Activated CD4-positive, alpha-beta memory T cell treated with anti-CD3 and anti-CD28 coated beads, Interleukin-2, amount 10 ng/mL, durations not matched to agents 7 days and 5 days (primary cell): ENCODE results near the gene S100A13. TPM values are rescaled to one million over a fixed set of nuclear protein-coding genes. Genes with fewer than 3 reads are reported as not detected.
A peak's percentile ranks its signal among the peaks of the same experiment; 100 is the strongest.

Experiments used
- CTCF ChIA-PET: fragments of 350-600 bp; sonication (Branson Sonifier 250); formaldehyde crosslinking; loops from one replicate; lab custom pipeline; 2021; ENCODE audit warnings: antibody characterized with exemption, inconsistent platforms; lab: Charles Lee
- POLR2A ChIA-PET: fragments of 350-600 bp; sonication (Branson Sonifier 250); formaldehyde crosslinking; loops from one replicate; lab custom pipeline; 2021; ENCODE audit warnings: antibody characterized with exemption; lab: Charles Lee
- DNase-seq: peaks from one replicate; pipeline ENCODE4 v3.0.0-alpha.2; 2020
- H3K27ac Mint-ChIP-seq: one replicate; pipeline ENCODE4 v1.8.0; 2021; ENCODE audit warnings: mild to moderate bottlenecking, mixed read lengths
- H3K27me3 Mint-ChIP-seq: one replicate; pipeline ENCODE4 v1.8.0; 2021; ENCODE audit warnings: mixed read lengths
- H3K36me3 Mint-ChIP-seq: one replicate; pipeline ENCODE4 v1.8.0; 2021; ENCODE audit warnings: low read depth, mixed read lengths
- H3K4me1 Mint-ChIP-seq: one replicate; pipeline ENCODE4 v1.8.0; 2021; ENCODE audit warnings: mixed read lengths
- H3K4me3 Mint-ChIP-seq: one replicate; pipeline ENCODE4 v1.8.0; 2021; ENCODE audit warnings: mild to moderate bottlenecking, mixed read lengths
- H3K9me3 Mint-ChIP-seq: one replicate; pipeline ENCODE4 v1.8.0; 2021; ENCODE audit warnings: mixed read lengths
- total RNA-seq, 2 experiments: library from RNA; stranded (reverse); gene quantifications; one replicate each; pipeline ENCODE4 v1.2.3, GENCODE V29; 2021

S100A13 gene
- total RNA-seq, 2 experiments from 2014 or later: 6.1 TPM

- POLR2A ChIA-PET: interaction anchor here (1.3 kb wide), 1 partner anchor 14 kb away, joined by 5 read pairs; no protein-coding TSS in a partner anchor
- CTCF ChIA-PET: interaction anchor here (1.1 to 7.1 kb wide), 14 partner anchors 8 to 524 kb away, joined by 4 to 104 read pairs (median 6); partner anchors contain the start of genes S100A1, S100A13 and S100A5
Measured at GRCh38 chr1:153619171-153619570, 8.1 kb downstream of the S100A13 start.

GRCh38 chr1:153617663-153618062 lies 9.6 kb downstream of the S100A13 start:
- DNase-seq: peak; percentile 75
- Mint-ChIP-seq H3K4me3 (no peak overlapping the region), H3K9me3 (no peaks in the 10 kb centered on the region), H3K36me3 (no peaks in the 10 kb centered on the region), H3K27ac (no peak overlapping the region), H3K27me3 (no peaks in the 10 kb centered on the region), H3K4me1 (peaks cover 4% of the 10 kb centered on the region)
- ChIA-PET POLR2A (interaction anchor here (0.7 to 4.0 kb wide), 4 partner anchors 16 to 82 kb away, joined by 3 to 14 read pairs (median 4); partner anchors contain the start of gene S100A6), CTCF (interaction anchor here (0.8 to 7.1 kb wide), 20 partner anchors 9 to 116 kb away, joined by 3 to 104 read pairs (median 6); partner anchors contain the start of genes CHTOP, S100A1, S100A13 and S100A4)

More at GRCh38 chr1:153619171-153619570, 8.1 kb downstream of the S100A13 start:
- H3K27me3 Mint-ChIP-seq: no peaks in the 10 kb centered on the region
- H3K9me3 Mint-ChIP-seq: no peaks in the 10 kb centered on the region
- peaks cover 4% of the 10 kb centered on the region for H3K4me1 Mint-ChIP-seq
- H3K36me3 Mint-ChIP-seq: no peaks in the 10 kb centered on the region
- H3K27ac Mint-ChIP-seq: no peak overlapping the region
- no peak overlapping the region for H3K4me3 Mint-ChIP-seq
- no peak for DNase-seq

- H3K27me3 Mint-ChIP-seq: no peaks in the 10 kb centered on the region
- ChIA-PET POLR2A (interaction anchor here (0.9 to 4.0 kb wide), 3 partner anchors 50 to 107 kb away, joined by 4 to 14 read pairs (median 4); partner anchors contain the start of gene S100A6), CTCF (interaction anchor here (1.0 to 7.1 kb wide), 12 partner anchors 10 to 108 kb away, joined by 3 to 104 read pairs (median 14); partner anchors contain the start of genes CHTOP, S100A1, S100A13 and S100A4)
- H3K4me3 Mint-ChIP-seq: no peak overlapping the region
- no peak overlapping the region for H3K27ac Mint-ChIP-seq
- H3K36me3 Mint-ChIP-seq: no peaks in the 10 kb centered on the region
- peaks cover 4% of the 10 kb centered on the region for H3K4me1 Mint-ChIP-seq
- no peak for DNase-seq
- H3K9me3 Mint-ChIP-seq: no peaks in the 10 kb centered on the region
Measured at GRCh38 chr1:153616917-153617311, 10.4 kb downstream of the S100A13 start.

GRCh38 chr1:153616144-153616916 lies 11.0 kb downstream of the S100A13 start, which contains the start of gene S100A14:
Gene S100A14, minus strand, starts transcription at chr1:153616325. Its CDS starts 467 bp downstream, at chr1:153615858.
- Mint-ChIP-seq H3K36me3 (no peaks in the 10 kb centered on the region), H3K27ac (no peak within 1 kb of the TSS), H3K27me3 (no peaks in the 10 kb centered on the region), H3K4me1 (peaks cover 4% of the 10 kb centered on the region), H3K4me3 (no peak within 1 kb of the TSS), H3K9me3 (no peaks in the 10 kb centered on the region)
- ChIA-PET POLR2A (interaction anchor here (0.9 to 4.0 kb wide), 3 partner anchors 17 to 106 kb away, joined by 3 to 14 read pairs (median 4); partner anchors contain the start of genes CHTOP and S100A6), CTCF (interaction anchor here (1.1 to 7.1 kb wide), 12 partner anchors 9 to 263 kb away, joined by 3 to 104 read pairs (median 6); partner anchors contain the start of genes S100A13, S100A4 and S100A5)
- DNase-seq: no peak

- no peaks in the 10 kb centered on the region for H3K27me3 Mint-ChIP-seq
- CTCF ChIA-PET: interaction anchor here (0.6 to 7.1 kb wide), 11 partner anchors 11 to 262 kb away, joined by 3 to 104 read pairs (median 5); partner anchors contain the start of genes S100A13 and S100A5
- POLR2A ChIA-PET: interaction anchor here (1.1 to 4.0 kb wide), 3 partner anchors 80 to 105 kb away, joined by 4 to 14 read pairs (median 4); partner anchors contain the start of gene S100A6
- H3K36me3 Mint-ChIP-seq: no peaks in the 10 kb centered on the region
- H3K27ac Mint-ChIP-seq: no peak overlapping the region
- H3K4me3 Mint-ChIP-seq: no peak overlapping the region
- DNase-seq: no peak
- peaks cover 4% of the 10 kb centered on the region for H3K4me1 Mint-ChIP-seq
- no peaks in the 10 kb centered on the region for H3K9me3 Mint-ChIP-seq
Measured at GRCh38 chr1:153615406-153615805, 11.9 kb downstream of the S100A13 start.

- H3K36me3 Mint-ChIP-seq: no peaks in the 10 kb centered on the region
- no peaks in the 10 kb centered on the region for H3K9me3 Mint-ChIP-seq
- ChIA-PET POLR2A (interaction anchor here (1.2 to 4.0 kb wide), 3 partner anchors 20 to 83 kb away, joined by 3 to 14 read pairs (median 4); partner anchors contain the start of gene S100A6), CTCF (interaction anchor here (0.6 to 7.1 kb wide), 10 partner anchors 10 to 262 kb away, joined by 3 to 104 read pairs (median 4); no protein-coding TSS in a partner anchor)
- H3K4me1 Mint-ChIP-seq: peaks cover 4% of the 10 kb centered on the region
- no peak for DNase-seq
- H3K4me3 Mint-ChIP-seq: no peak overlapping the region
- H3K27me3 Mint-ChIP-seq: no peaks in the 10 kb centered on the region
- H3K27ac Mint-ChIP-seq: no peak overlapping the region
Measured at GRCh38 chr1:153614906-153615305, 12.4 kb downstream of the S100A13 start.

GRCh38 chr1:153614189-153614900 lies 13.0 kb downstream of the S100A13 start:
- Mint-ChIP-seq H3K9me3 (no peaks in the 10 kb centered on the region), H3K27ac (no peak overlapping the region)
- POLR2A ChIA-PET: interaction anchor here (1.2 to 4.0 kb wide), 3 partner anchors 20 to 82 kb away, joined by 3 to 14 read pairs (median 4); partner anchors contain the start of gene S100A6

GRCh38 chr1:153613406-153613805 lies 13.9 kb downstream of the S100A13 start:
- ChIA-PET CTCF (interaction anchor here (1.3 to 2.0 kb wide), 3 partner anchors 9 to 81 kb away, joined by 3 to 6 read pairs (median 3); no protein-coding TSS in a partner anchor), POLR2A (no interaction called here)
- H3K9me3 Mint-ChIP-seq: no peaks in the 10 kb centered on the region
- no peaks in the 10 kb centered on the region for H3K36me3 Mint-ChIP-seq
- no peaks in the 10 kb centered on the region for H3K27me3 Mint-ChIP-seq
- H3K4me3 Mint-ChIP-seq: no peak overlapping the region
- H3K27ac Mint-ChIP-seq: no peak overlapping the region
- DNase-seq: no peak
- peaks cover 4% of the 10 kb centered on the region for H3K4me1 Mint-ChIP-seq

More at GRCh38 chr1:153614189-153614900, 13.0 kb downstream of the S100A13 start:
- Mint-ChIP-seq H3K4me1 (peaks cover 4% of the 10 kb centered on the region), H3K36me3 (no peaks in the 10 kb centered on the region), H3K4me3 (no peak overlapping the region), H3K27me3 (no peaks in the 10 kb centered on the region)
- no peak for DNase-seq
- CTCF ChIA-PET: interaction anchor here (0.8 to 7.1 kb wide), 8 partner anchors 10 to 261 kb away, joined by 3 to 104 read pairs (median 4); no protein-coding TSS in a partner anchor

GRCh38 chr1:153612755-153613331 lies 14.5 kb downstream of the S100A13 start, which contains the start of gene S100A16:
Gene S100A16, minus strand, starts transcription at chr1:153613137. Its CDS starts 4,986 bp downstream, at chr1:153608151.
- POLR2A ChIA-PET: no interaction called here
- no peaks in the 10 kb centered on the region for H3K36me3 Mint-ChIP-seq
- DNase-seq: no peak
- H3K27me3 Mint-ChIP-seq: no peaks in the 10 kb centered on the region
- no peak within 1 kb of the TSS for H3K4me3 Mint-ChIP-seq
- CTCF ChIA-PET: interaction anchor here (1.8 kb wide), 1 partner anchor 9 kb away, joined by 6 read pairs; no protein-coding TSS in a partner anchor
- H3K4me1 Mint-ChIP-seq: peaks cover 4% of the 10 kb centered on the region
- no peaks in the 10 kb centered on the region for H3K9me3 Mint-ChIP-seq
- H3K27ac Mint-ChIP-seq: no peak within 1 kb of the TSS

GRCh38 chr1:153612111-153612754 lies 15.1 kb downstream of the S100A13 start:
- no peaks in the 10 kb centered on the region for H3K27me3 Mint-ChIP-seq
- no peak overlapping the region for H3K27ac Mint-ChIP-seq
- H3K36me3 Mint-ChIP-seq: no peaks in the 10 kb centered on the region
- H3K9me3 Mint-ChIP-seq: no peaks in the 10 kb centered on the region
- no peak for DNase-seq
- no peaks in the 10 kb centered on the region for H3K4me1 Mint-ChIP-seq
- POLR2A ChIA-PET: no interaction called here
- CTCF ChIA-PET: interaction anchor here (0.7 to 1.8 kb wide), 3 partner anchors 9 to 101 kb away, joined by 3 to 6 read pairs (median 3); no protein-coding TSS in a partner anchor
- no peak overlapping the region for H3K4me3 Mint-ChIP-seq

- no peaks in the 10 kb centered on the region for H3K27me3 Mint-ChIP-seq
- no peak overlapping the region for H3K4me3 Mint-ChIP-seq
- no peaks in the 10 kb centered on the region for H3K9me3 Mint-ChIP-seq
- H3K27ac Mint-ChIP-seq: no peak overlapping the region
- POLR2A ChIA-PET: no interaction called here
- no peak for DNase-seq
- CTCF ChIA-PET: interaction anchor here (0.8 to 1.8 kb wide), 2 partner anchors 10 to 101 kb away, joined by 3 to 6 read pairs; no protein-coding TSS in a partner anchor
- H3K4me1 Mint-ChIP-seq: no peaks in the 10 kb centered on the region
- no peaks in the 10 kb centered on the region for H3K36me3 Mint-ChIP-seq
Measured at GRCh38 chr1:153611356-153611755, 15.9 kb downstream of the S100A13 start.
